HCT116 (cell line): ENCODE measurements around the gene KCNJ18. TPM values are rescaled to one million over a fixed set of nuclear protein-coding genes. Genes with fewer than 3 reads are reported as not detected.
"Not testable (repeated sequence)": the region's sequence is repeated elsewhere in the genome, so short reads cannot be mapped to it uniquely, and the experiment has no call there.

ENCODE experiments used
- ATAC-seq: fragments of 200-7000 bp; cut with Tn5 transposase; 2 replicates; pipeline ENCODE4 v1.9.1; 2020; ENCODE audit warnings: mild to moderate bottlenecking, moderate library complexity
- BruUV-seq: library from RNA; stranded (reverse); fragments of 400-500 nt; replicated peaks from 2 replicates; lab custom pipeline; 2021; lab: Mats Ljungman, UMichigan
- CTCF ChIA-PET: fragments of 300-600 bp; sonication (Branson Sonifier 250); formaldehyde crosslinking; loops from one replicate; lab custom pipeline; 2021; ENCODE audit warnings: antibody characterized with exemption; lab: Charles Lee
- POLR2A ChIA-PET: fragments of 300-600, 350-600 bp; sonication (Branson Sonifier 250); formaldehyde crosslinking; loops from one replicate; lab custom pipeline; 2021; ENCODE audit warnings: antibody characterized with exemption; lab: Charles Lee
- RAD21 ChIA-PET, 2 experiments: fragments of 300-600 bp; sonication (Branson Sonifier 250); formaldehyde crosslinking; loops; one replicate each; lab custom pipeline; 2023; ENCODE audit warnings: low total read pairs in 2 of 2; ENCODE audit not compliant: uncharacterized antibody in 2 of 2, unreplicated experiment in 2 of 2, low non-redundant PET in 1 of 2; lab: Charles Lee
- DNase-seq: peaks from one replicate; pipeline ENCODE4 v3.0.0-alpha.2; 2010; ENCODE audit warnings: low read depth, low spot score
- H2AFZ ChIP-seq: fragments of 200-600 bp; shearing (Covaris generic), sonication (generic); 2 replicates; pipeline ENCODE4 v1.6.1; 2017; ENCODE audit warnings: low read depth, mixed run types, mixed read lengths, antibody characterized with exemption, low read length; ENCODE audit not compliant: poor library complexity, severe bottlenecking
- H3K27ac ChIP-seq: 2 replicates; pipeline ENCODE4 v1.5.1; 2012; ENCODE audit warnings: low read depth, low read length
- H3K27me3 ChIP-seq: fragments of 200-600 bp; sonication (generic); 2 replicates; pipeline ENCODE4 v1.6.1; 2016; ENCODE audit warnings: mixed run types, low read length, mixed read lengths; ENCODE audit not compliant: insufficient read depth
- H3K36me3 ChIP-seq, 2 experiments: fragments of 200-500 bp in 1 of 2; fragments of 200-600 bp in 1 of 2; sonication (Bioruptor generic) in 1 of 2; sonication (generic) in 1 of 2; 2 replicates each; pipeline versions ENCODE4 v1.5.1 to v1.6.1; 2014 to 2016; ENCODE audit warnings: low read length in 2 of 2, inconsistent platforms in 1 of 2, mixed read lengths in 1 of 2, mixed run types in 1 of 2; ENCODE audit not compliant: insufficient read depth in 2 of 2, control insufficient read depth in 1 of 2
- H3K4me1 ChIP-seq, 2 experiments: fragments of 200-600 bp in 1 of 2; sonication (generic) in 1 of 2; 2 replicates each; pipeline versions ENCODE4 v1.5.1 to v1.6.1; 2012 to 2017; ENCODE audit warnings: low read length in 2 of 2, inconsistent platforms in 1 of 2, mild to moderate bottlenecking in 1 of 2, mixed read lengths in 1 of 2, mixed run types in 1 of 2, moderate library complexity in 1 of 2; ENCODE audit not compliant: insufficient read depth in 2 of 2, control insufficient read depth in 1 of 2
- H3K4me2 ChIP-seq: fragments of 200-600 bp; sonication (generic); 2 replicates; pipeline ENCODE4 v1.6.1; 2017; ENCODE audit warnings: mixed run types, low read length, mixed read lengths
- H3K4me3 ChIP-seq, 2 experiments: fragments of 200-600 bp in 1 of 2; sonication (generic) in 1 of 2; replicated peaks in 1 of 2; 2 replicates each; pipeline ENCODE4 v1.5.1; 2011 to 2016; ENCODE audit warnings: low read length in 2 of 2, control low read depth in 1 of 2, low read depth in 1 of 2, mild to moderate bottlenecking in 1 of 2, mixed read lengths in 1 of 2, mixed run types in 1 of 2
- H3K79me2 ChIP-seq: fragments of 200-600 bp; sonication (generic); 2 replicates; pipeline ENCODE4 v1.6.1; 2017; ENCODE audit warnings: mild to moderate bottlenecking, mixed run types, low read length, moderate library complexity, mixed read lengths; ENCODE audit not compliant: insufficient read depth
- H3K9ac ChIP-seq: fragments of 200-600 bp; sonication (generic); 2 replicates; pipeline ENCODE4 v1.6.1; 2016; ENCODE audit warnings: low read length, mixed read lengths
- H3K9me2 ChIP-seq: fragments of 200-600 bp; sonication (generic), shearing (Covaris generic); 2 replicates; pipeline ENCODE4 v1.6.1; 2017; ENCODE audit warnings: mixed run types, mild to moderate bottlenecking, moderate library complexity; ENCODE audit not compliant: insufficient read depth
- H3K9me3 ChIP-seq, 2 experiments: fragments of 200-500 bp in 1 of 2; fragments of 200-600 bp in 1 of 2; sonication (Bioruptor generic) in 1 of 2; sonication (generic) in 1 of 2; 2 replicates each; pipeline ENCODE4 v1.6.1; 2014 to 2017; ENCODE audit warnings: low read length in 2 of 2, mixed read lengths in 2 of 2, inconsistent platforms in 1 of 2, low read depth in 1 of 2, mild to moderate bottlenecking in 1 of 2, mixed run types in 1 of 2, moderate library complexity in 1 of 2; ENCODE audit not compliant: control insufficient read depth in 1 of 2, insufficient read depth in 1 of 2
- H4K20me1 ChIP-seq: fragments of 200-600 bp; sonication (generic), shearing (Covaris generic); 2 replicates; pipeline ENCODE4 v1.6.1; 2017; ENCODE audit warnings: mixed run types, mild to moderate bottlenecking, moderate library complexity; ENCODE audit not compliant: insufficient read depth
- intact Hi-C: fragments of 100-400 bp; cut with micrococcal nuclease; formaldehyde crosslinking; loops from 2 replicates; pipeline ENCODE4 v1.10.0; 2022
- total RNA-seq: library from RNA; stranded (reverse); gene quantifications from one replicate; pipeline ENCODE4 v1.2.1, GENCODE V29; 2021; ENCODE audit not compliant: unreplicated experiment

KCNJ18 gene
- total RNA-seq, 1 experiment from 2014 or later, result not detected

DNA sequence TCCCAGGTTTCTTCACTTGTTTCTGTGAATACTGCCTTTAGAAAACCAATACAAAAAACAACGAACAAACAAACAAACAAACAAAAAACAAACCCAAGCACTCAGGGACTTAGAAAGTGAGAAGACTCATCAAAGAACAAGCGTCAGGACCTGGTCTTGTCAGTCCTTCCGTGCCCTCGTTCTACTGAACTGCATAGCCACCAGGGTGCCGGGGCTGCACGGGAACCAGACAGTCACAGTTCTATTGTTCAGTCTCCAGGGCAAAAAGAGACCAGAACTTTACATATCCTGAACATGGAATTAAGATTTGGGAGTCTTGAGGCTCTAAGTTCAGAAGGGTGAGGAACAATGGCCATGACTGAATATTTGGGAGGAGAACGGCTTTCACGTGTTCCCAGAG, 28.2 kb downstream of the KCNJ18 start:
- BruUV-seq, ATAC-seq, H3K27ac ChIP-seq, H4K20me1 ChIP-seq, H3K79me2 ChIP-seq, RAD21 ChIA-PET, H2AFZ ChIP-seq, H3K36me3 ChIP-seq, H3K9me2 ChIP-seq, CTCF ChIA-PET, H3K27me3 ChIP-seq, H3K9me3 ChIP-seq, H3K4me3 ChIP-seq, H3K4me1 ChIP-seq, DNase-seq, H3K4me2 ChIP-seq, POLR2A ChIA-PET, H3K9ac ChIP-seq, intact Hi-C loops: not testable (repeated sequence)

DNA sequence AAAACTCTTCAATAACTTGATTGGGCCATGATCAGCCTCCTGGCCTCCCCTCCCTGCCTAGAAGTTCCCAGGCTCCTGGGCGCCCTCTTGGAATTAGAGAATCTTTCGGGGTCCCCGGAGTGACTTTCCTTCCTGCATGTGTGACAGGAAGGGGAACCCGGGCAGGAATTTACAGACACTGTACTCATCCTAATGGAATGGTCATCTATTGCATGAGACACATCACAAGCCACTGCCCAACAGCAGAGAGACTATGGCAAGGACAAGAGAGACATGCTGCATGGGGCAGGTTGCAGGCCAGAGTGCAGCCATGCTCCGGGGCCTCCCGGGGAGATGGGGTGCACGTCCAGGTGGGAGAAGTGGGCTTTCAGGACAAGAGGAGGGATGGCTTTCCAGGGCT, 29.9 kb downstream of the KCNJ18 start:
- POLR2A ChIA-PET, H3K4me2 ChIP-seq, BruUV-seq, H3K27me3 ChIP-seq, DNase-seq, H2AFZ ChIP-seq, H3K9ac ChIP-seq, H3K79me2 ChIP-seq, H3K36me3 ChIP-seq, H3K9me2 ChIP-seq, intact Hi-C loops, RAD21 ChIA-PET, CTCF ChIA-PET, H3K27ac ChIP-seq, H4K20me1 ChIP-seq, H3K9me3 ChIP-seq, ATAC-seq, H3K4me3 ChIP-seq, H3K4me1 ChIP-seq: not testable (repeated sequence)

DNA sequence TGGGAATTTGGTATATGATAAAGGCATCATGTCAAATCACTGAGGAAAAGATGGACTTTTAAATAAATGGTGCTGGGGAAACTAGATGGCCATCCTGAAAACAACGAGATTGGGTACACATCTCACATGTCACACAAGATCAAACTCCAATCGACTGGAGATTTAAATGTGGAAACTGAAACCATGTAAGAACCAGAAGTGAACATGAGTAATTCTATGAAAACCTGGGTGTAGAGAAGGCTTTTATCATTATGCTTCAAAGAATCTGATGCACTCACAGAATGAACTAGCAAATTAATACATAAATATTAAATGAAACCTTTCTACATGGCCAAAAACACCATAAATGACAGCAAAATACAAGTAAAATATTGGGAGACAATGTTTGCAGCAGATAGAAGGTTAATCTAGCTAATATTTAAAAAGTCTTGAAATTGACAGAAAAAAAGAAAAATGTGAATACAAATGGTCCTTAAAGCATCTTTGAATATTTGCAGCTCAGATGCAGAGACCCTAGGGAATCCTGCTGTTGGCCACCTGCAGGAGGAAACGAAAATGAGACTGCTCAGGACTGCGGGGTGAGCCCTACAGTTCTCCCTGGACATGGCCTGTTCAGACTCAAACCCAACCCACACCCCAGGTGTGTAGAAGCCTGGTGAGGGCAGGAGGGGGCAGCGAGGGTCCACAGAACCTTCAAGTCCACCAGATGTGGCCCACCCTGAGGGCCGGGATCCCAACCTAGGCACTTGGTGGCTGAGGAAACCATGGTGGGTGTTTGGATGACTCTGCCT, 32.1 kb downstream of the KCNJ18 start:
- H3K9me3 ChIP-seq, H3K4me2 ChIP-seq, H3K4me3 ChIP-seq, H3K36me3 ChIP-seq, ATAC-seq, H3K4me1 ChIP-seq, H2AFZ ChIP-seq, BruUV-seq, H3K27ac ChIP-seq, H4K20me1 ChIP-seq, H3K9me2 ChIP-seq, CTCF ChIA-PET, DNase-seq, POLR2A ChIA-PET, H3K27me3 ChIP-seq, intact Hi-C loops, H3K9ac ChIP-seq, RAD21 ChIA-PET, H3K79me2 ChIP-seq: not testable (repeated sequence)

DNA sequence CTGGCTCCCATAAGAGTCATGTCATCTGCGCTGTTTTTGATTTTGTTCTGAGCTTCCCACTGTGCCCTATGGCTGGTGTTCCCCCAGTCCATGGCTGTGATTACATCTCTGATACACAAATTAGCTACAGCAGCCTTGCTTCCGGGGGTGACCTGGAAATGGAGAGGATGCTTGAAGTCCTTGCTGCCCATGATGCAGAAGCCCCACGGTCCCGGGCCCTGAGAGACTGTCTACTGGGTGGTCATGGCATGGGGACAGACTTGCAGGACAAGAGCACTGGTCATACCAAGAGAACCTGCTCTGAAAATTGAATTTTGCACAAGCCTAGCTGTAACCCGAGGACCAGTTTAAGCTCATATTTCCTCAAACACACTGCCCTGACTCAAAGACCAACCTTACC, 38.8 kb downstream of the KCNJ18 start:
- H3K4me1 ChIP-seq, H3K79me2 ChIP-seq, intact Hi-C loops, BruUV-seq, H3K27ac ChIP-seq, H3K9ac ChIP-seq, POLR2A ChIA-PET, DNase-seq, CTCF ChIA-PET, H4K20me1 ChIP-seq, H3K9me3 ChIP-seq, H3K4me3 ChIP-seq, H3K36me3 ChIP-seq, RAD21 ChIA-PET, H2AFZ ChIP-seq, ATAC-seq, H3K4me2 ChIP-seq, H3K9me2 ChIP-seq, H3K27me3 ChIP-seq: not testable (repeated sequence)
